C4-2B (cell line): ENCODE measurements around the gene CDK9.

ENCODE experiments used
- H3K27ac ChIP-seq: fragments of 450-650 bp; 2 replicates; pipeline ENCODE4 v1.5.1; 2017
- CTCF ChIP-seq: fragments of 450-650 bp; conservative IDR thresholded peaks from 2 replicates; pipeline ENCODE4 v1.5.1; 2017; ENCODE audit warnings: mild to moderate bottlenecking
- ZFX ChIP-seq: fragments of 450-650 bp; IDR thresholded peaks from 2 replicates; pipeline ENCODE4 v1.6.1; 2017

Gene CDK9

GRCh38 chr9:127809002-127809539 lies 23.2 kb downstream of the CDK9 start:
- H3K27ac ChIP-seq = no peak overlapping the region
- TF ChIP-seq CTCF = no peak
- no peak for TF ChIP-seq ZFX

- TF ChIP-seq CTCF (no peak), ZFX (no peak)
- H3K27ac ChIP-seq = no peak overlapping the region
Measured at GRCh38 chr9:127809540-127810377, 23.9 kb downstream of the CDK9 start.

- TF ChIP-seq CTCF (no peak), ZFX (no peak)
- no peak overlapping the region for H3K27ac ChIP-seq
Measured at GRCh38 chr9:127810378-127811187, 24.7 kb downstream of the CDK9 start.

- H3K27ac ChIP-seq = no peak overlapping the region
- TF ChIP-seq ZFX = no peak
Measured at GRCh38 chr9:127812011-127812410, 26.2 kb downstream of the CDK9 start.

- no peak overlapping the region for H3K27ac ChIP-seq
Measured at GRCh38 chr9:127812936-127813675, 27.3 kb downstream of the CDK9 start.

GRCh38 chr9:127813686-127814226 lies 27.9 kb downstream of the CDK9 start:
- H3K27ac ChIP-seq = no peak overlapping the region
- TF ChIP-seq ZFX (no peak), CTCF (no peak)

More at GRCh38 chr9:127812936-127813675, 27.3 kb downstream of the CDK9 start:
- no peak for TF ChIP-seq CTCF
- no peak for TF ChIP-seq ZFX
